Measurements from ENCODE around the gene KLF4.

DNA sequence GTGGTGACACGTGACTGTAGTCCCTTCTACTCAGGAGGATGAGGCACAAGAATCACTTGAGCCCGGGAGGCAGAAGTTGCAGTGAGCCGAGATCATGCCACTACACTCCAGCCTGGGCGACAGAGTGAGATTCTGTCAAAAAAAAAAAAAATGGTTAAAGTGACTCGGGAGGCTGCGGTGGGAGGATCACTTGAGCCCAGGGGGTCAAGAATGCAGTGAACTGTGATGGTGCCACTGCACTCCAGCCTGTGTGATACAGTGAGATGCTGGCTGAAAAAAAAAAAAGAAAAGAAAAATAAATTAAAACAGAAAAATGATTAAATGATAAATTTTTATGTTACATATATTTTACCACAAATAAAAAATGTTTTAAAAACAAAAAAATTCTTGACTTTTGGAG lies 51.9 kb downstream of the KLF4 start:
- TF ChIP-seq, protein P1, sequence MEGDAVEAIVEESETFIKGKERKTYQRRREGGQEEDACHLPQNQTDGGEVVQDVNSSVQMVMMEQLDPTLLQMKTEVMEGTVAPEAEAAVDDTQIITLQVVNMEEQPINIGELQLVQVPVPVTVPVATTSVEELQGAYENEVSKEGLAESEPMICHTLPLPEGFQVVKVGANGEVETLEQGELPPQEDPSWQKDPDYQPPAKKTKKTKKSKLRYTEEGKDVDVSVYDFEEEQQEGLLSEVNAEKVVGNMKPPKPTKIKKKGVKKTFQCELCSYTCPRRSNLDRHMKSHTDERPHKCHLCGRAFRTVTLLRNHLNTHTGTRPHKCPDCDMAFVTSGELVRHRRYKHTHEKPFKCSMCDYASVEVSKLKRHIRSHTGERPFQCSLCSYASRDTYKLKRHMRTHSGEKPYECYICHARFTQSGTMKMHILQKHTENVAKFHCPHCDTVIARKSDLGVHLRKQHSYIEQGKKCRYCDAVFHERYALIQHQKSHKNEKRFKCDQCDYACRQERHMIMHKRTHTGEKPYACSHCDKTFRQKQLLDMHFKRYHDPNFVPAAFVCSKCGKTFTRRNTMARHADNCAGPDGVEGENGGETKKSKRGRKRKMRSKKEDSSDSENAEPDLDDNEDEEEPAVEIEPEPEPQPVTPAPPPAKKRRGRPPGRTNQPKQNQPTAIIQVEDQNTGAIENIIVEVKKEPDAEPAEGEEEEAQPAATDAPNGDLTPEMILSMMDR (IDR thresholded peaks at IDR 0.05), result no peak
- TF ChIP-seq NFYB (CRISPR knock-in tag; conservative IDR thresholded peaks at IDR 0.05; ENCODE audit: low read depth) (no peak), TP53 (CRISPR knock-in tag; IDR thresholded peaks at IDR 0.05) (no peak)
- TF ChIP-seq, protein P2, sequence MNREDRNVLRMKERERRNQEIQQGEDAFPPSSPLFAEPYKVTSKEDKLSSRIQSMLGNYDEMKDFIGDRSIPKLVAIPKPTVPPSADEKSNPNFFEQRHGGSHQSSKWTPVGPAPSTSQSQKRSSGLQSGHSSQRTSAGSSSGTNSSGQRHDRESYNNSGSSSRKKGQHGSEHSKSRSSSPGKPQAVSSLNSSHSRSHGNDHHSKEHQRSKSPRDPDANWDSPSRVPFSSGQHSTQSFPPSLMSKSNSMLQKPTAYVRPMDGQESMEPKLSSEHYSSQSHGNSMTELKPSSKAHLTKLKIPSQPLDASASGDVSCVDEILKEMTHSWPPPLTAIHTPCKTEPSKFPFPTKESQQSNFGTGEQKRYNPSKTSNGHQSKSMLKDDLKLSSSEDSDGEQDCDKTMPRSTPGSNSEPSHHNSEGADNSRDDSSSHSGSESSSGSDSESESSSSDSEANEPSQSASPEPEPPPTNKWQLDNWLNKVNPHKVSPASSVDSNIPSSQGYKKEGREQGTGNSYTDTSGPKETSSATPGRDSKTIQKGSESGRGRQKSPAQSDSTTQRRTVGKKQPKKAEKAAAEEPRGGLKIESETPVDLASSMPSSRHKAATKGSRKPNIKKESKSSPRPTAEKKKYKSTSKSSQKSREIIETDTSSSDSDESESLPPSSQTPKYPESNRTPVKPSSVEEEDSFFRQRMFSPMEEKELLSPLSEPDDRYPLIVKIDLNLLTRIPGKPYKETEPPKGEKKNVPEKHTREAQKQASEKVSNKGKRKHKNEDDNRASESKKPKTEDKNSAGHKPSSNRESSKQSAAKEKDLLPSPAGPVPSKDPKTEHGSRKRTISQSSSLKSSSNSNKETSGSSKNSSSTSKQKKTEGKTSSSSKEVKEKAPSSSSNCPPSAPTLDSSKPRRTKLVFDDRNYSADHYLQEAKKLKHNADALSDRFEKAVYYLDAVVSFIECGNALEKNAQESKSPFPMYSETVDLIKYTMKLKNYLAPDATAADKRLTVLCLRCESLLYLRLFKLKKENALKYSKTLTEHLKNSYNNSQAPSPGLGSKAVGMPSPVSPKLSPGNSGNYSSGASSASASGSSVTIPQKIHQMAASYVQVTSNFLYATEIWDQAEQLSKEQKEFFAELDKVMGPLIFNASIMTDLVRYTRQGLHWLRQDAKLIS (CRISPR knock-in tag; IDR thresholded peaks at IDR 0.05; ENCODE audit: borderline replicate concordance), result no peak
